GM10266 (cell line): Measurements from ENCODE around the gene MRPS6.

Experiments used
- DNase-seq: peaks from one replicate; pipeline ENCODE4 v3.0.0; 2012; ENCODE audit errors: extremely low spot score
- CTCF ChIP-seq: IDR thresholded peaks from 2 replicates; pipeline ENCODE4 v1.5.1; 2012; ENCODE audit warnings: mild to moderate bottlenecking, low read depth; ENCODE audit not compliant: control insufficient read depth, insufficient read depth; ENCODE audit errors: missing control alignments

MRPS6 gene

DNA sequence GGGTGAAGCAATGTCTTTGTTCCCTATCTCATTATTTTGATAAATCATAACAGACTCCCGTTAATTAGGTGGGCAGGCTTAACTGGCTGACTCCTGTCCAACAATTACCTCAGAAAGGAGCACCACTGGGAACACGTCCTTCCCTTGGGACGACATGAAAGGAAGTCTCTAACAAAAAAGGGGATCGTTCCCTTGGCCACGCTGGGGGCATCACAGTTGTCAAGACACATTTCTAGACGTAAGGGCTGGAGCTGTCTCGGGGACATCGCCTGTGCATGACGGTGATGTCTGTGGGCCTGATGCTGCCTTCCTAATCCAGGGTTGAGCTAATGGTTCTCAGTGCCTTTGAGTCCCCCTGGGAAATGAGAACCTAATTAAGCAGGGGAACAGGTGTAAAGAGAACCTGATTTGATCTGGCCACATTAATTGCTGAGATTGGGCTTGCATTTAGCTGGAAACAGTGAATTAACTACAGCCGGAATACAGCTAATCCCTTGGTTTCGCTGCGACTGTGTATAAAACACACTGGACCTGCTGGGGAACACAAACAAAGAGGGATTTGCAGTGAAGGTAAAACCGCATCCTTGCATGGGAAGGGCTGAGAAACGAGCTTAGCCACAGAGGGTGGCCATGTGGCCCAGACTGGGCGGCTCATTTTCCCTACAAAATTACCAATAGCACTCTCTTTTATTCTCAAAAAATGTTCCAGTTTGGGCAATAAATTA, 111.8 kb downstream of the MRPS6 start:
- no peak for DNase-seq
- no peak for TF ChIP-seq CTCF

DNA sequence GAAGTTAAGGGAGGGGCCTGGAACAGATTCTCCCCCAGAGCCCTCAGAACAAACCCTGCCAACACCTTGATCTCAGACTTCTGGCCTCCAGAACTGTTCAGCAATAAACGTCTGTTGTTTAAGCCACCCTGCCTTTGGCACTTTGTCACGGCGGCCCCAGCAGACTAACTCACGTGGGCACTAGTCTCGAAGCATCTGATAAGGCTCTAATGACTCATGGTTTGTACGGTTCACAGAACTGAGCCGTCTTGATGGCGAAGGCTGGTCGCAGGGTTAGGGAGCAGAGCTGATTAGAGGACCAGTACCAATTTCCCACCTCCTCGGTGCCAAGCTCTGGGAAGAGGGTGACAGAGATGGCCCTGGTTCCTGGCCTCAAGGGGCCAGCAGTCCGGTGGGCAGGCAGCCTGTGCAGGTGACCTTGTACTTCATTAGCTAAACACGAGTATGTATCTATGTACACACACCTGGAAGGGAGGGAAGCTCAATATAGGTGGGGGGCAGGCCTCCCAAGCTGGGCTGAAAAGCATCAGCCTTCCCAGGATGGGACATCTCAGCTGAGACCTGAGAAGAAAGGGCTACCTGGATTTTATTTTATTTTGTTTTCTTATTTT, 112.8 kb downstream of the MRPS6 start:
- no peak for DNase-seq
- no peak for TF ChIP-seq CTCF

DNA sequence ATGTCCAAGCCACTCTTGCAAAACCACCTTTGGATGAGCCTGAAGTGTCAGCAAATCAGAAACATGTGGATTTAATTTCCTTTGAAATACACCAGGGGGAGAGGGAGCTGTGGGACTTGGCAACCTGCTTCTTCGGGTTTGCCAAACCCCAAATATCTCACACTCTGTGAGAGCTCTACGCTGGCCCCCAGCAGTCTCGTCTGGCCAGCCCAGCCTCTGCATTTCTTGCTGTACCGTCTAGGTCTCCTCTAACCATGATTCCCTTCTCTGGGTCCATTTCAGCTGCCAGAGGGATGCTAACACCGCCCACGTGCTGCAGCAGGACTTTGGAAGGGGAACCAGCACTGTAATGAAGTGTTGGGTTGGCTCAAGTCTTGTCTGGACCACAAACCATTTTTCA, 114.6 kb downstream of the MRPS6 start:
- no peak for DNase-seq
- TF ChIP-seq CTCF = no peak

- TF ChIP-seq CTCF = no peak
- no peak for DNase-seq
Measured at GRCh38 chr21:34189506-34189905, 116.1 kb downstream of the MRPS6 start.

GRCh38 chr21:34190576-34191321, 117.4 kb downstream of the MRPS6 start:
- DNase-seq = no peak
- no peak for TF ChIP-seq CTCF

DNA sequence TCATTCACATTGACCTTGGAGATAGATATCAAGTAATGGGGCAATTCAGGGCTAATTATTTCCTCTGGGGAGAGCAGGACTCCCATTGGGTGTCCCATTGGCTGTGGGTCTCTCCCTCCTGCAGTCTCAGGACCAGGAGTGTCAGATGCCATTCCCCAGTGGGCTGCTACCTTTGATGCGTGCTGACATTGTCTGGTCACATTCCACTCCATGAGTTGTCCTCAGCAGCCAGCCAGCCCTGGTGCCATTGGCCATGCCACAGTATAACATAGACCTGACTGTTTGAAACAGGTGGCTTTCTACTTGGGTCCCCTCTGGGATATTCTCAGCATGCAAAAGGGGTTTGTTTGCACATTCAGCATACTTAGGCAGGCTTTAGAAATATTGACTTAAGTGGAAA, 118.5 kb downstream of the MRPS6 start:
- no peak for DNase-seq
- TF ChIP-seq CTCF = no peak
